OCI-LY7 (cell line): Measurements from ENCODE around the gene FGF7. TPM values are rescaled to one million over a fixed set of nuclear protein-coding genes. Genes with fewer than 3 reads are reported as not detected.

ENCODE experiments used
- BruUV-seq: library from RNA; stranded (reverse); fragments of 400-500 nt; replicated peaks from 2 replicates; lab custom pipeline; 2021; lab: Mats Ljungman, UMichigan
- CTCF ChIA-PET: fragments of 300-600 bp; sonication (Branson Sonifier 250); formaldehyde crosslinking; loops from one replicate; lab custom pipeline; 2022; ENCODE audit warnings: antibody characterized with exemption; ENCODE audit not compliant: unreplicated experiment; lab: Charles Lee
- POLR2A ChIA-PET: fragments of 300-600 bp; sonication (Branson Sonifier 250); formaldehyde crosslinking; loops from one replicate; lab custom pipeline; 2022; ENCODE audit warnings: antibody characterized with exemption; lab: Charles Lee
- DNase-seq: peaks from one replicate; pipeline ENCODE4 v3.0.0-alpha.2; 2015; ENCODE audit warnings: low spot score
- H2AFZ ChIP-seq: fragments of 200-600 bp; sonication (generic), shearing (Covaris generic); 2 replicates; pipeline ENCODE4 v1.6.1; 2014; ENCODE audit warnings: mild to moderate bottlenecking, antibody characterized with exemption, low read length, moderate library complexity
- H3K27ac ChIP-seq: fragments of 200-600 bp; sonication (generic); 2 replicates; pipeline ENCODE4 v1.5.1; 2014; ENCODE audit warnings: mixed run types, low read depth, mild to moderate bottlenecking, moderate library complexity, low read length, inconsistent platforms; ENCODE audit not compliant: poor library complexity, severe bottlenecking
- H3K36me3 ChIP-seq: fragments of 200-600 bp; sonication (generic); 2 replicates; pipeline ENCODE4 v1.6.1; 2014; ENCODE audit warnings: mild to moderate bottlenecking, antibody characterized with exemption, low read length, moderate library complexity, mixed read lengths; ENCODE audit not compliant: insufficient read depth
- H3K4me1 ChIP-seq: fragments of 200-600 bp; sonication (generic); 2 replicates; pipeline ENCODE4 v1.5.1; 2014; ENCODE audit warnings: mild to moderate bottlenecking, low read length; ENCODE audit not compliant: insufficient read depth, poor library complexity, severe bottlenecking
- H3K4me2 ChIP-seq: fragments of 200-600 bp; sonication (generic); 2 replicates; pipeline ENCODE4 v1.6.1; 2014; ENCODE audit warnings: mild to moderate bottlenecking, low read length
- H3K4me3 ChIP-seq: fragments of 200-600 bp; sonication (generic); 2 replicates; pipeline ENCODE4 v1.5.1; 2014; ENCODE audit warnings: mild to moderate bottlenecking, low read depth, low read length; ENCODE audit not compliant: poor library complexity, severe bottlenecking
- H3K79me2 ChIP-seq: fragments of 200-600 bp; sonication (generic); 2 replicates; pipeline ENCODE4 v1.6.1; 2016; ENCODE audit warnings: low read depth, mild to moderate bottlenecking, low read length, moderate library complexity, mixed read lengths; ENCODE audit not compliant: insufficient read depth
- H3K9me2 ChIP-seq: fragments of 200-600 bp; sonication (generic); 2 replicates; pipeline ENCODE4 v1.6.1; 2016; ENCODE audit warnings: mild to moderate bottlenecking, low read length, mixed read lengths; ENCODE audit not compliant: insufficient read depth
- H3K9me3 ChIP-seq: fragments of 200-600 bp; sonication (generic); 2 replicates; pipeline ENCODE4 v1.6.1; 2014; ENCODE audit warnings: mild to moderate bottlenecking, mixed run types, low read length, mixed read lengths
- H4K20me1 ChIP-seq: fragments of 200-600 bp; sonication (generic); 2 replicates; pipeline ENCODE4 v1.6.1; 2014; ENCODE audit warnings: mild to moderate bottlenecking, antibody characterized with exemption, low read length, moderate library complexity, mixed read lengths; ENCODE audit not compliant: insufficient read depth
- EZH2phosphoT487 ChIP-seq: fragments of 200-600 bp; sonication (generic); IDR thresholded peaks from 2 replicates; pipeline ENCODE4 v1.6.1; 2018; ENCODE audit warnings: low read depth, borderline replicate concordance, mild to moderate bottlenecking, mixed run types, antibody characterized with exemption, low read length, moderate library complexity, mixed read lengths
- intact Hi-C: fragments of 100-400 bp; cut with micrococcal nuclease; formaldehyde crosslinking; loops from one replicate; pipeline ENCODE4 v1.10.0; 2022; ENCODE audit not compliant: unreplicated experiment
- total RNA-seq, 2 experiments: library from RNA; depleted of rRNA in 1 of 2; stranded (reverse); fragments of >200 nt in 1 of 2; shearing (Covaris generic) in 1 of 2; gene quantifications; 2 replicates each; pipeline ENCODE4 v1.2.3, GENCODE V29; 2014 to 2022
- TF ChIP-seq, protein P1 (sequence below): fragments of 200-600 bp; sonication (generic); conservative IDR thresholded peaks from 2 replicates; pipeline ENCODE4 v1.5.1; 2014; ENCODE audit warnings: mild to moderate bottlenecking, antibody characterized with exemption, low read length, moderate library complexity, mixed read lengths

FGF7 gene
- total RNA-seq, 2 experiments from 2014 or later = not detected

DNA sequence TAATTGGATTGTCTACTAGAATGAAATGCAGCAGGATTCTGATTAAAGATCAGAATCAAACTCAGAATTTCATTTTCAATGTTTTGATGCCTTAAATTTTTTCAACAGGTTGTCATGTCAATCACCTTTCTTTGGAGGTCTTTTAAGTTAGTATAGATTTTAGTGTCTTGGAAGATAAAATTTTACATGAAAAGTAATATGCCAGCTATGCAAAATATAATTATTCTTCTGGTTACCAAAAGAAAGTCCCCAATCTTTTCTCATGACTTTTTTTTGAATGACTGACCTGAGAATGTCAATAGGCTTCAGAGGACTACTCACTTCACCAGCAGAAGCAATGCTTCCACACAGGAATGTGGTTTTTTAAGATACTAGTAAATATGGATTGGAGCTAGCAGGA, 4.3 kb downstream of the FGF7 start:
- CTCF ChIA-PET = no interaction called here
- Histone ChIP-seq H3K27ac (no peak overlapping the region), H4K20me1 (no peaks in the 10 kb centered on the region), H2AFZ (no peak overlapping the region), H3K9me2 (no peaks in the 10 kb centered on the region), H3K4me1 (no peaks in the 10 kb centered on the region), H3K36me3 (no peaks in the 10 kb centered on the region), H3K4me2 (no peak overlapping the region), H3K79me2 (no peaks in the 10 kb centered on the region), H3K4me3 (no peak overlapping the region), H3K9me3 (no peaks in the 10 kb centered on the region)
- no TSS peak for BruUV-seq
- no peak for DNase-seq
- intact Hi-C loops = no loop called here
- TF ChIP-seq EZH2phosphoT487 = no peak
- TF ChIP-seq, protein P1, sequence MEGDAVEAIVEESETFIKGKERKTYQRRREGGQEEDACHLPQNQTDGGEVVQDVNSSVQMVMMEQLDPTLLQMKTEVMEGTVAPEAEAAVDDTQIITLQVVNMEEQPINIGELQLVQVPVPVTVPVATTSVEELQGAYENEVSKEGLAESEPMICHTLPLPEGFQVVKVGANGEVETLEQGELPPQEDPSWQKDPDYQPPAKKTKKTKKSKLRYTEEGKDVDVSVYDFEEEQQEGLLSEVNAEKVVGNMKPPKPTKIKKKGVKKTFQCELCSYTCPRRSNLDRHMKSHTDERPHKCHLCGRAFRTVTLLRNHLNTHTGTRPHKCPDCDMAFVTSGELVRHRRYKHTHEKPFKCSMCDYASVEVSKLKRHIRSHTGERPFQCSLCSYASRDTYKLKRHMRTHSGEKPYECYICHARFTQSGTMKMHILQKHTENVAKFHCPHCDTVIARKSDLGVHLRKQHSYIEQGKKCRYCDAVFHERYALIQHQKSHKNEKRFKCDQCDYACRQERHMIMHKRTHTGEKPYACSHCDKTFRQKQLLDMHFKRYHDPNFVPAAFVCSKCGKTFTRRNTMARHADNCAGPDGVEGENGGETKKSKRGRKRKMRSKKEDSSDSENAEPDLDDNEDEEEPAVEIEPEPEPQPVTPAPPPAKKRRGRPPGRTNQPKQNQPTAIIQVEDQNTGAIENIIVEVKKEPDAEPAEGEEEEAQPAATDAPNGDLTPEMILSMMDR = no peak
- POLR2A ChIA-PET = interaction anchor here (0.6 kb wide), 1 partner anchor 565 kb away, joined by 3 read pairs; no protein-coding TSS in a partner anchor

DNA sequence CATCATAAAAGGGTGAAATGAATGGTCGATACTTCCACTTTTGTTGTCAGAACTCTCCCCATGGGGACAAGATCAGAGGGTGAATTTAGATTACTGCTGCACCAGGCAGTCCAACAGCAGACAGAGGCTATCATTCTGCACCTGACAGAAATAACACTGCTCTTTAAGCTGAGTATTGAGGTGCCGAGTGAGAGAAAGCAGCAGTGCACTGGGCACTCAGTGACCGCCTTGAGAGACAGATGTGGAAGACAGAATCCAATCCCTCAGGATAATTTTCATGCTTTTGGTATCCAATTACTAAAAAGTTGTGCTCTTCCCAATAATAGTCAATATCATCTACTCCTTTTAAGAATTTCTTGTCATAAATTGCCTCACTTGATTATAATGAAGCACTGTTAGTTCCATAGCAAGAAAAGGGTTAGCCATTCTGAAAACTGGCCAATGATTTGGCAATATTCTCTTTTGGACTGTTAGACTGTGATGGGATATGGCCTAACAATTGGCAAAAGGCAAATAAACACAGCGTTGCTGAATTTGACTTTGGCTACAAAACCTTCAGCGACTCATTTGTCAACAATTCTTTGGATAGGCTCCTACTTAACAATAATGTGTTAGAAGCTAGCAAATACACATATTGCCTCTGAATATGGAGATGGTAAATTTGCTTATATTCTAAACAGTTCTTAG, 5.5 kb downstream of the FGF7 start:
- Histone ChIP-seq H3K79me2 (no peaks in the 10 kb centered on the region), H3K4me1 (no peaks in the 10 kb centered on the region), H3K27ac (no peak overlapping the region), H2AFZ (no peak overlapping the region), H3K9me3 (no peaks in the 10 kb centered on the region), H3K4me2 (no peak overlapping the region), H3K9me2 (no peaks in the 10 kb centered on the region), H3K36me3 (no peaks in the 10 kb centered on the region), H3K4me3 (no peak overlapping the region), H4K20me1 (no peaks in the 10 kb centered on the region)
- ChIA-PET CTCF (no interaction called here), POLR2A (no interaction called here)
- DNase-seq = no peak
- intact Hi-C loops = no loop called here
- no peak for TF ChIP-seq EZH2phosphoT487
- TF ChIP-seq, protein P1 = no peak
- no TSS peak for BruUV-seq

DNA sequence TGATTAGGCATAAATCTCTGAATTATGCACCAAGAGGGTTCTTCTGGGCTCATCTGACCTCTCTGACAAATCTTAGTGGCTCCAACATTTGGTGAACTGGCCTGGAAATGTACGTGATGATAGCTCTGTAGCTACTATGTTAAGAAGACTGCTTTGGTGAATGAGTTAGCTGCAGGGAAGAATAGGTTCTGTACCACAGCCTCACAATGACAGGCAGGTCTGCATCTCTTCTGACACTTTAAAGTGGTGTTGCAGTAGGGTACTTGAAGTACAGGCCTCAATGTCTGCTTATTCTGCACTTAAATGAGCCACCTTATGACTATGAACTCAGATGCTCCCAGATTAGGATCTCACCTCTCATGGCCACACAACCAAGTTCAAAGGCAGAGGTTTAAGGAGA, 7.0 kb downstream of the FGF7 start:
- CTCF ChIA-PET = no interaction called here

More for the DNA sequence above, 7.0 kb downstream of the FGF7 start:
- no peaks in the 10 kb centered on the region for H3K4me1 ChIP-seq
- no peaks in the 10 kb centered on the region for H3K9me2 ChIP-seq
- no peak overlapping the region for H3K4me3 ChIP-seq
- no peak for TF ChIP-seq EZH2phosphoT487
- TF ChIP-seq, protein P1 = no peak
- H3K4me2 ChIP-seq = no peak overlapping the region
- H3K79me2 ChIP-seq = no peaks in the 10 kb centered on the region
- H2AFZ ChIP-seq = no peak overlapping the region
- H3K9me3 ChIP-seq = no peaks in the 10 kb centered on the region
- no peak for DNase-seq
- H3K27ac ChIP-seq = no peak overlapping the region
- no peaks in the 10 kb centered on the region for H3K36me3 ChIP-seq
- intact Hi-C loops = no loop called here
- no peaks in the 10 kb centered on the region for H4K20me1 ChIP-seq
- POLR2A ChIA-PET = no interaction called here
- BruUV-seq = no TSS peak
